CD4-positive, CD25-positive, alpha-beta regulatory T cell (primary cell): ENCODE results near the gene MAP3K4. TPM values are rescaled to one million over a fixed set of nuclear protein-coding genes. Genes with fewer than 3 reads are reported as not detected.

Source experiments
- ATAC-seq, 2 donors: fragments of 150-1000 bp; cut with Tn5 transposase; one replicate each; pipeline ENCODE4 v1.10.0; 2021; ENCODE audit warnings: low read depth in 2 of 2, moderate number of reproducible peaks in 2 of 2, moderate library complexity in 1 of 2
- DNase-seq, 3 donors: peaks; one replicate each; pipeline versions ENCODE4 v3.0.0 to v3.0.0-alpha.2; 2012 to 2022; ENCODE audit warnings: mixed read lengths in 1 of 3
- H3K27ac ChIP-seq: one replicate; pipeline ENCODE4 v1.7.0; 2013; ENCODE audit warnings: mild to moderate bottlenecking, low read length; ENCODE audit not compliant: insufficient read depth, poor library complexity, severe bottlenecking
- H3K27me3 ChIP-seq: one replicate; pipeline ENCODE4 v1.7.0; 2013; ENCODE audit warnings: low read length; ENCODE audit not compliant: control insufficient read depth, insufficient read depth
- H3K36me3 ChIP-seq: one replicate; pipeline ENCODE4 v1.7.0; 2013; ENCODE audit warnings: mild to moderate bottlenecking, low read length, moderate library complexity; ENCODE audit not compliant: control insufficient read depth, insufficient read depth
- H3K4me1 ChIP-seq: 2 replicates; pipeline ENCODE4 v1.7.0; 2013; ENCODE audit warnings: mild to moderate bottlenecking, low read length; ENCODE audit not compliant: insufficient read depth, control insufficient read depth, poor library complexity, severe bottlenecking
- H3K4me3 ChIP-seq: one replicate; pipeline ENCODE4 v1.7.0; 2013; ENCODE audit warnings: low read depth, mild to moderate bottlenecking, low read length, moderate library complexity
- H3K9me3 ChIP-seq, 2 experiments: 1 replicate in 1 of 2; 2 replicates in 1 of 2; pipeline ENCODE4 v1.7.0; 2013; ENCODE audit warnings: low read length in 2 of 2, mild to moderate bottlenecking in 1 of 2, moderate library complexity in 1 of 2; ENCODE audit not compliant: control insufficient read depth in 2 of 2
- H3K27ac Mint-ChIP-seq, 3 donors: one replicate each; pipeline ENCODE4 v1.8.0; 2020 to 2022; ENCODE audit warnings: mild to moderate bottlenecking in 3 of 3, mixed read lengths in 3 of 3, moderate library complexity in 2 of 3
- H3K27me3 Mint-ChIP-seq: one replicate; pipeline ENCODE4 v1.8.0; 2022; ENCODE audit warnings: mild to moderate bottlenecking, mixed read lengths
- H3K36me3 Mint-ChIP-seq: one replicate; pipeline ENCODE4 v1.8.0; 2020; ENCODE audit warnings: mixed read lengths
- H3K4me1 Mint-ChIP-seq, 4 donors: one replicate each; pipeline ENCODE4 v1.8.0; 2020 to 2022; ENCODE audit warnings: mixed read lengths in 4 of 4, mild to moderate bottlenecking in 1 of 4
- H3K4me3 Mint-ChIP-seq, 4 donors: one replicate each; pipeline ENCODE4 v1.8.0; 2020 to 2022; ENCODE audit warnings: mild to moderate bottlenecking in 4 of 4, mixed read lengths in 4 of 4, moderate library complexity in 3 of 4
- H3K9me3 Mint-ChIP-seq, 7 donors: one replicate each; pipeline ENCODE4 v1.8.0; 2020 to 2022; ENCODE audit warnings: mixed read lengths in 7 of 7, mild to moderate bottlenecking in 3 of 7, moderate library complexity in 2 of 7
- polyA plus RNA-seq, 4 donors: library from polyadenylated mRNA; unstranded; fragments of 300-500 nt; fragmentation: Illumina TruSeq; gene quantifications; one replicate each; pipeline ENCODE4 v1.2.3, GENCODE V29; 2021
- total RNA-seq: library from RNA; stranded (reverse); gene quantifications from one replicate; pipeline ENCODE4 v1.2.3, GENCODE V29; 2022

The MAP3K4 gene
- total and polyA plus RNA-seq, 5 donors from 2014 or later = 7.1 to 61.5 (median 12.8) TPM

DNA sequence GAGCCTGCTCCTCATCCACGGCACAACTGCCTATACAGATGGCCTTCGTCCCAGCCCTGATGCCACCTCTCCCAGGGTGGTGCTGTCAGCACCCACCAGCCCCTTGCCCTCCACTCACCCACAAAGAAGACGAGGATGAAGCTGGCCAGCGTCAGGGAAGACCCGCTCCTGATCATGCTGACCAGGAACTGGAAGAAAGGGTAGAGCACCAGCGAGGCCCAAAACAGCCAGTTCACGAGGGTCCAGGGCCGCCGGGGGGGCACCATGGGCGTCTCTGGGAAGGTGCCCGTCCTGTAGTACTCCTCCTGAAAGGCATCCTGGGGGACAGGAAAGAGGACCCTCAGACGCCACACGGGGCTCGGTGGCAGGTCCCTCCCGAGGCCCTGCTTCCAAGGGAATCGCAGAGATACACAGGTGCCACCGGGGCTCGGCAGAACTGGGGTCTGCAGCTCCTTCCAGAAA lies 147.8 kb downstream of the MAP3K4 start:
- H3K4me1 Mint-ChIP-seq = peaks cover 0 to 4% (median 0%) of the 10 kb centered on the region in 4 donors
- Histone ChIP-seq H3K9me3 (no peaks in the 10 kb centered on the region), H3K4me3 (no peak overlapping the region), H3K27ac (no peak overlapping the region), H3K4me1 (no peaks in the 10 kb centered on the region), H3K27me3 (no peaks in the 10 kb centered on the region), H3K36me3 (peaks cover 4% of the 10 kb centered on the region)
- ATAC-seq (no peak), DNase-seq (no peak)
- no peak overlapping the region for H3K27ac Mint-ChIP-seq
- H3K36me3 Mint-ChIP-seq = peaks cover 9% of the 10 kb centered on the region
- H3K27me3 Mint-ChIP-seq = no peaks in the 10 kb centered on the region
- H3K4me3 Mint-ChIP-seq = no peak overlapping the region
- no peaks in the 10 kb centered on the region for H3K9me3 Mint-ChIP-seq

DNA sequence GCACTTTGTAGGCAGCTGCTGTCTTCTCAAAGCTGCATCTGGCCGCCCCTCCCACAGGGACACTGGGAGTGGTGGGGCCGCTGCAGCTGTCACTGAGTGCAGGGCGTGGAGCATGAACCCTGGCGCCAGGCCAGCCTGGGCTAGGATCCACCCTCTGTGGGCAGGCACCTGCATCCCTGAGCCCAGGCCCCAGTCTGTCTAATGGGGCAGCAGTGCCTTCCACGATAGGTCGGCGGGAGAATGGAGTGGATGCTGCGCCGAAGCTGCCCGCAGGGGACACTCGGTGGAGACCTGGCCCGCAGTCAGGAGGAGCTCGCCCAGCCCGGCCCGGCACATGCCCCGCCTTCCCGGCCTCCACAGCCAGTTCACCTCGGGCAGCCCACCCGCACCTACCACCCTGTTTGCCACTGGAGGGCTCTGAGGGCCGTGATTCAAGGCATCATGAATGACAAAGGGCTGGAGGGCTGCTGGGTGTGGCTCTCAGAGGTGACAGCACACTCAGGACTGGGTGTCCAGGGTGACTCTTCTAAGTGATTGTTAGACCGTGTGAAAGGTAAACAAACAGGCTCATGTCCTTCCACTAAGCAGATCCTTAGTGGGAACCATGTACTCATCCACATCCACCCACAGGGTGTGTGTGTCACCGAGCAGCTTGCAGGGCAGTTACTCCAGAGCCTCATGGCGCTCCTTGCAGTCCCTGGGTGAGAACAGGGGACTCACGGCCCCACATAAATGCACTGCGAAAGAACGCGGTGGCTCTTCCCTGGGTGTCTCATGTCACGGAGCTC lies 148.4 kb downstream of the MAP3K4 start:
- no peak overlapping the region for H3K27ac ChIP-seq
- no peaks in the 10 kb centered on the region for H3K9me3 ChIP-seq
- Mint-ChIP-seq H3K9me3 (peaks cover 0 to 2% (median 0%) of the 10 kb centered on the region in 7 donors), H3K4me1 (peaks cover 0 to 4% (median 0%) of the 10 kb centered on the region in 4 donors), H3K27ac (no peak overlapping the region), H3K4me3 (no peak overlapping the region), H3K36me3 (peaks cover 9% of the 10 kb centered on the region), H3K27me3 (no peaks in the 10 kb centered on the region)
- no peaks in the 10 kb centered on the region for H3K27me3 ChIP-seq
- ATAC-seq (no peak), DNase-seq (no peak)
- H3K4me1 ChIP-seq = no peaks in the 10 kb centered on the region
- H3K4me3 ChIP-seq = no peak overlapping the region
- peaks cover 4% of the 10 kb centered on the region for H3K36me3 ChIP-seq

DNA sequence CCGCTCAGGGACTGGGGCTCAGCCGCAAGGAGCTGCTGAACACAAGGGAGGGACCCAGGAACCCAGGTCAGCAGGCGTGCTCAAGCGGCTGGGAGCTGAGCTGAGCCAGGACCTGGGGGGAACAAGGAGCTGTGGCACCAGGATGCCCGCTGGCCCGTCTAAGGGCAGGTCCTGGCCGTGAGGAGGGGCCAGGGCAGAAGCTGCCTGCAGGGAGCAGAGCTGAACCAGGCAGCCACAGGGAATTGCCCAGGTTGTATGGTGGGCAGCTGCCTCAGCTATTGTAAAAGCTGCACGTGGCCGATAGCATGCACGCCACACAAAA lies 148.9 kb downstream of the MAP3K4 start:
- peaks cover 0 to 2% (median 0%) of the 10 kb centered on the region in 7 donors for H3K9me3 Mint-ChIP-seq
- Histone ChIP-seq H3K27me3 (no peaks in the 10 kb centered on the region), H3K4me3 (no peak overlapping the region), H3K36me3 (peaks cover 4% of the 10 kb centered on the region), H3K27ac (no peak overlapping the region), H3K9me3 (no peaks in the 10 kb centered on the region), H3K4me1 (no peaks in the 10 kb centered on the region)
- peaks cover 9% of the 10 kb centered on the region for H3K36me3 Mint-ChIP-seq
- H3K4me3 Mint-ChIP-seq = no peak overlapping the region
- no peaks in the 10 kb centered on the region for H3K27me3 Mint-ChIP-seq
- H3K27ac Mint-ChIP-seq = no peak overlapping the region
- DNase-seq (no peak), ATAC-seq (no peak)
- H3K4me1 Mint-ChIP-seq = peaks cover 0 to 4% (median 0%) of the 10 kb centered on the region in 4 donors

DNA sequence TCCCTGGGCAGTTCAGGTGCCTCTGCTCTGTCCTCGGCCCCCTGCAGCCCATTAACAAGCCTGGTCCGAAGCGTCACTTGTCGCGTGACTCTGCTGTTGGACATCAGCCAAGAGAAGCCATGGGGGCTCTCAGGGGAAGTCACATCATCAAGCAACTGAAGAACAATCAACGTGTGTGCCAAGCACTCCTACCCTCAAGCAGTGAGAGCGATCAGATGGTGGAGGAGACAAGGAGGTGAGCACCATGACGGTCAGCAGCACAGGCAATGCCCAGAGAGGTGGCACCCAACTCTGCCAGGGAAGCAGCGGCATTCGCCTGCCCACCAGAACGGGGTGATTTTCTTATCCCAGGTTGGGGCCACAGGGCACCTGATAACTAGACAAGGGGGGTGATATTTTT lies 149.6 kb downstream of the MAP3K4 start:
- DNase-seq = no peak
- Mint-ChIP-seq H3K4me1 (peaks cover 0 to 4% (median 0%) of the 10 kb centered on the region in 4 donors), H3K4me3 (no peak overlapping the region), H3K27me3 (no peaks in the 10 kb centered on the region), H3K36me3 (peaks cover 8% of the 10 kb centered on the region), H3K9me3 (peaks cover 0 to 2% (median 0%) of the 10 kb centered on the region in 7 donors), H3K27ac (no peak overlapping the region)
- no peaks in the 10 kb centered on the region for H3K4me1 ChIP-seq
- no peak overlapping the region for H3K27ac ChIP-seq
- H3K4me3 ChIP-seq = no peak overlapping the region
- no peaks in the 10 kb centered on the region for H3K9me3 ChIP-seq
- H3K27me3 ChIP-seq = no peaks in the 10 kb centered on the region
- peaks cover 2% of the 10 kb centered on the region for H3K36me3 ChIP-seq
- no peak for ATAC-seq

DNA sequence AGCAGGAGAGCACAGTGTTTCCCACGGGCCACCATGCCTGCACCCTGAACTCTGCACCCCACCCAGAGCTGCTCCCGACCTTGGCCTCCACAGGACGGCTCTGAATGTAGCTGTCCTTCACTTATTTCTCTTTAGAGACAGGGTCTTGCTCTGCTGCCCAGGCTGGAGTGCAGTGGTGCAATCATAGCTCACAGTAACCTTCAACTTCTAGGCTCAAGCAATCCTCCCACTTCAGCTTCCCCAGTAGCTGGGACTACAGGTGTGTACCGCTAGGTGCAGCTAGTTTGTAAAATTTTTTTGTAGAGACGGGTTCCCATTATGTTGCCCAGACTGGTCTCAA lies 151.4 kb downstream of the MAP3K4 start:
- ATAC-seq (no peak), DNase-seq (no peak)
- Mint-ChIP-seq H3K9me3 (peaks cover 0 to 2% (median 0%) of the 10 kb centered on the region in 7 donors), H3K36me3 (peaks cover 10% of the 10 kb centered on the region), H3K4me1 (peaks cover 0 to 4% (median 0%) of the 10 kb centered on the region in 4 donors), H3K27ac (no peak overlapping the region), H3K4me3 (no peak overlapping the region), H3K27me3 (no peaks in the 10 kb centered on the region)
- Histone ChIP-seq H3K27ac (no peak overlapping the region), H3K4me3 (no peak overlapping the region), H3K27me3 (no peaks in the 10 kb centered on the region), H3K9me3 (no peaks in the 10 kb centered on the region), H3K36me3 (no peaks in the 10 kb centered on the region), H3K4me1 (no peaks in the 10 kb centered on the region)

DNA sequence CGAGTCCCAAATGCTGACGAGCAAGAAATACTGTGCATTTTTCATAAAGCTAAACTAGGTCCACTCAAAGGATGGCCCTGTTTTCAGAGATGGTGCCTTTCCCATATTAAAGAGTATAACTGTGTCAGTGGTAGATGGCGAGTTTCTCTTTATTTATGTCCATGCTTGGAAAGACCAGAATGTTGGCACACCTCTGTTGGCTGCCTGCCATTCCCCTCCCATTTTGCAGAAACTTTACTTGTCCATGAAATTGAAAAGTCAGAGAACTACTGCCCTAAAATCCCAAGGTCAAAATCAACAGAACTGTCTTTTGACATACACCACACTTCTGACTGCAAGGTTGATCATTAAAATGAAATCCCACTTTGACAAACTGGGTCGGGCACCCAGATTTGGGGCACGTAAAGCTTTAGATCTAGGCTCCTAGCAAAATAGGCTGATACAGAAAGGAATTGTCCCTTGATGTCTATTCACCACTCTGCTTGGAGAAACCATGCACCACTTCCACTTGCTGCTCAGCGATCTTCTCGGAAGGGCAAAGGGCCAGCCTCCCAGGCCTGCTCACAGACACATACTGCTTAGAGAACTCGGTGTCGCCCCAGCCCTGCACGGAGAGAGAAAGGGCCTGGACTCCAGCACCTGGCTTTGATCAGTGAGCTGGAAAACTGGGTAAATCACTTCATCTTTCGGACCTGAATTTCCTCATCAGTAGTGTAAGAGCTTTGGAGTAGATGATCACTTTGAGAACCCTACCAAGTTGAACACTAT lies 152.3 kb downstream of the MAP3K4 start:
- Mint-ChIP-seq H3K9me3 (peaks cover 0 to 2% (median 0%) of the 10 kb centered on the region in 7 donors), H3K36me3 (peaks cover 10% of the 10 kb centered on the region), H3K4me1 (peaks cover 0 to 4% (median 0%) of the 10 kb centered on the region in 4 donors), H3K4me3 (no peak overlapping the region), H3K27me3 (no peaks in the 10 kb centered on the region), H3K27ac (no peak overlapping the region)
- no peaks in the 10 kb centered on the region for H3K4me1 ChIP-seq
- H3K27ac ChIP-seq = no peak overlapping the region
- DNase-seq (no peak), ATAC-seq (no peak)
- no peaks in the 10 kb centered on the region for H3K27me3 ChIP-seq
- H3K36me3 ChIP-seq = no peaks in the 10 kb centered on the region
- no peak overlapping the region for H3K4me3 ChIP-seq
- no peaks in the 10 kb centered on the region for H3K9me3 ChIP-seq

DNA sequence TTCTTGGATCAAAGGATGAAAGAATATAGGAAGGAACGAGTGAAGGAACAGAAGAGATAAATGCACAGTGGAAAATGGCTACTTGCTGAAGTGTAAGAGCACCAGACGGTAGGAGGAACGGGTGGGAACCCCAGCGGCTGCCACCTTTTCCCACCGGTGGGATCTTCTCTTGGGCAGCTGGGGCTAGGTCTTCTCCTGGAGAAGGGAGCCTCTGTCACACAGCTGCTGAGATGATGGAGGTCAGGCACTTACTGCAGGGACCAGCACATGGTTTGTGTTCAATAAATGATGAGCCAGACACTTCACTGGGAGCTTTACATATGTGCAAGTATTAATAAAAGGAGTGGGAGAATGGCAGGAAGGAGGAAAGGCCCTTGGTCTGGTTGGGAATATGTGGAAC lies 158.6 kb downstream of the MAP3K4 start:
- DNase-seq (no peak), ATAC-seq (no peak)
- Mint-ChIP-seq H3K4me3 (no peak overlapping the region), H3K27ac (no peak overlapping the region), H3K27me3 (no peaks in the 10 kb centered on the region), H3K36me3 (peaks cover 6% of the 10 kb centered on the region), H3K9me3 (no peaks in the 10 kb centered on the region), H3K4me1 (no peaks in the 10 kb centered on the region)
- H3K4me1 ChIP-seq = no peaks in the 10 kb centered on the region
- no peaks in the 10 kb centered on the region for H3K9me3 ChIP-seq
- no peaks in the 10 kb centered on the region for H3K27me3 ChIP-seq
- no peak overlapping the region for H3K4me3 ChIP-seq
- H3K36me3 ChIP-seq = no peaks in the 10 kb centered on the region
- no peak overlapping the region for H3K27ac ChIP-seq
